Mesothelial cell of epicardium (in vitro differentiated cells): ENCODE data around the gene LIPT2. TPM values are rescaled to one million over a fixed set of nuclear protein-coding genes. Genes with fewer than 3 reads are reported as not detected.

Experiments
- DNase-seq, 2 experiments: peaks; one replicate each; pipeline ENCODE4 v3.0.0; 2021; ENCODE audit warnings: low spot score in 2 of 2; ENCODE audit not compliant: unreplicated experiment in 2 of 2
- H3K27ac Mint-ChIP-seq: 2 replicates; pipeline ENCODE4 v1.8.0; 2021; ENCODE audit warnings: mixed read lengths
- H3K27me3 Mint-ChIP-seq: 2 replicates; pipeline ENCODE4 v1.8.0; 2021; ENCODE audit warnings: low read depth, mixed read lengths
- H3K36me3 Mint-ChIP-seq: 2 replicates; pipeline ENCODE4 v1.8.0; 2021; ENCODE audit warnings: mixed read lengths
- H3K4me1 Mint-ChIP-seq: 2 replicates; pipeline ENCODE4 v1.8.0; 2021; ENCODE audit warnings: mixed read lengths
- H3K4me3 Mint-ChIP-seq: 2 replicates; pipeline ENCODE4 v1.8.0; 2021; ENCODE audit warnings: mild to moderate bottlenecking, moderate library complexity, mixed read lengths
- H3K9me3 Mint-ChIP-seq: 2 replicates; pipeline ENCODE4 v1.8.0; 2021; ENCODE audit warnings: mixed read lengths
- total RNA-seq: library from RNA; stranded (reverse); gene quantifications from 3 replicates; pipeline ENCODE4 v1.2.1, GENCODE V29; 2021
- TF ChIP-seq, protein P1 (sequence below): fragments of 200-600 bp; sonication (generic); IDR thresholded peaks from one replicate; pipeline ENCODE4 v1.5.0; 2021; ENCODE audit warnings: antibody characterized with exemption; ENCODE audit not compliant: unreplicated experiment

Gene LIPT2
- total RNA-seq, 1 donor from 2014 or later, result 8.7 TPM

DNA sequence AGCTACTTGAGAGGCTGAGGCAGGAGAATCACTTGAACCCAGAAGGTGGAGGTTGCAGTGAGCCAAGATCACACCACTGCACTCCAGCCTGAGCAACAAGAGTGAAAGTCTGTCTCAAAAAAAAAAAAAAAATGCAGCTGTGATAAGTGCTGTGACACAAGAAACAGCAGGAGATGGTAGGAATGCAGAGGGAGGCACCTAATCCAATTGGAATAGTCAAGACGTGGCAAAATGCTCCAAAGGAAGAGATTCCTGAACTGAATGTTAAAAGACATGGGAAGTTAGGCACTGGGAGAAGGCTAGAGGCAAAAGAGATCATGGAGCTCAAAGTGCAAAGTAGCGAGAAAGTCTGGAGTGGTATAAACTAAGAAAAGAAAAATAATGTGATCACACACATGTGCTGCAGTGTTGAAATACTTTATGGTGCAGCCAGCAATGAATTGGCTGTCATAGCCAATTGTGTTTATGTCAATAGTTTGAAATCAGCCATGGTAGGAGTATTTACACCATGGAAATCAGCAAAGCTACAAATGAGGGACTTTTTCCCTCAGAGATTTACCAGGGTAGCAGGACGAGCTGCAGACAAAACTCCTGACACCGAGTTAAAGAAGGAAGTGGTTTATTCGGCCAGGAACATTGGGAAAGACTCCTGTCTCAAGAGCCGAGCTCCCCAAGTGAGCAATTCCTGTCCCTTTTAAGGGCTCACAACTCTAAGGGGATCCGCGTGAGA lies 40.9 kb upstream of the LIPT2 start:
- TF ChIP-seq, protein P1, sequence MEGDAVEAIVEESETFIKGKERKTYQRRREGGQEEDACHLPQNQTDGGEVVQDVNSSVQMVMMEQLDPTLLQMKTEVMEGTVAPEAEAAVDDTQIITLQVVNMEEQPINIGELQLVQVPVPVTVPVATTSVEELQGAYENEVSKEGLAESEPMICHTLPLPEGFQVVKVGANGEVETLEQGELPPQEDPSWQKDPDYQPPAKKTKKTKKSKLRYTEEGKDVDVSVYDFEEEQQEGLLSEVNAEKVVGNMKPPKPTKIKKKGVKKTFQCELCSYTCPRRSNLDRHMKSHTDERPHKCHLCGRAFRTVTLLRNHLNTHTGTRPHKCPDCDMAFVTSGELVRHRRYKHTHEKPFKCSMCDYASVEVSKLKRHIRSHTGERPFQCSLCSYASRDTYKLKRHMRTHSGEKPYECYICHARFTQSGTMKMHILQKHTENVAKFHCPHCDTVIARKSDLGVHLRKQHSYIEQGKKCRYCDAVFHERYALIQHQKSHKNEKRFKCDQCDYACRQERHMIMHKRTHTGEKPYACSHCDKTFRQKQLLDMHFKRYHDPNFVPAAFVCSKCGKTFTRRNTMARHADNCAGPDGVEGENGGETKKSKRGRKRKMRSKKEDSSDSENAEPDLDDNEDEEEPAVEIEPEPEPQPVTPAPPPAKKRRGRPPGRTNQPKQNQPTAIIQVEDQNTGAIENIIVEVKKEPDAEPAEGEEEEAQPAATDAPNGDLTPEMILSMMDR, result no peak
- no peaks in the 10 kb centered on the region for H3K27me3 Mint-ChIP-seq
- H3K4me1 Mint-ChIP-seq, result peaks cover 19% of the 10 kb centered on the region
- no peak overlapping the region for H3K4me3 Mint-ChIP-seq
- no peak for DNase-seq
- peaks cover 22% of the 10 kb centered on the region for H3K9me3 Mint-ChIP-seq
- peaks cover 10% of the 10 kb centered on the region for H3K36me3 Mint-ChIP-seq
- peak overlapping the region; percentile 55 for H3K27ac Mint-ChIP-seq

DNA sequence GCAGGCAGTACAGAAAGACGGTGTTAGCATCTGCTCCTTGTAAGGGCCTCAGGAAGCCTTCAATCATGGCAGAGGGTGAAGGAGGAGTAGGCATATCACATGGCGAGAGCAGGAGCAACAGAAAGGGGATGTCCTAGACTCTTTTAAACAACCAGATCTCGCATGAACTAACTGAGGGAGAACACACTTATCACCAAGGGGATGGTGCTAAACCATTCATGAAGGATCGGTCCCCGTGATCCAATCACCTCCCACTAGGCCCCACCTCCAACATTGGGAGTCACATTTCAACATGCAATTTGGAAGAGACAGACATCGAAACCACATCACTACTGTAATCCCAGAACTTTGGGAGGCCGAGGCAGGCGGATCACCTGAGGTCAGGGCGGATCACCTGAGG lies 39.9 kb upstream of the LIPT2 start:
- peaks cover 18% of the 10 kb centered on the region for H3K9me3 Mint-ChIP-seq
- peak overlapping the region; percentile 67 for H3K27ac Mint-ChIP-seq
- H3K36me3 Mint-ChIP-seq, result peaks cover 10% of the 10 kb centered on the region
- DNase-seq, result no peak
- no peak overlapping the region for H3K4me3 Mint-ChIP-seq
- peaks cover 19% of the 10 kb centered on the region for H3K4me1 Mint-ChIP-seq
- TF ChIP-seq, protein P1, result no peak
- no peaks in the 10 kb centered on the region for H3K27me3 Mint-ChIP-seq

DNA sequence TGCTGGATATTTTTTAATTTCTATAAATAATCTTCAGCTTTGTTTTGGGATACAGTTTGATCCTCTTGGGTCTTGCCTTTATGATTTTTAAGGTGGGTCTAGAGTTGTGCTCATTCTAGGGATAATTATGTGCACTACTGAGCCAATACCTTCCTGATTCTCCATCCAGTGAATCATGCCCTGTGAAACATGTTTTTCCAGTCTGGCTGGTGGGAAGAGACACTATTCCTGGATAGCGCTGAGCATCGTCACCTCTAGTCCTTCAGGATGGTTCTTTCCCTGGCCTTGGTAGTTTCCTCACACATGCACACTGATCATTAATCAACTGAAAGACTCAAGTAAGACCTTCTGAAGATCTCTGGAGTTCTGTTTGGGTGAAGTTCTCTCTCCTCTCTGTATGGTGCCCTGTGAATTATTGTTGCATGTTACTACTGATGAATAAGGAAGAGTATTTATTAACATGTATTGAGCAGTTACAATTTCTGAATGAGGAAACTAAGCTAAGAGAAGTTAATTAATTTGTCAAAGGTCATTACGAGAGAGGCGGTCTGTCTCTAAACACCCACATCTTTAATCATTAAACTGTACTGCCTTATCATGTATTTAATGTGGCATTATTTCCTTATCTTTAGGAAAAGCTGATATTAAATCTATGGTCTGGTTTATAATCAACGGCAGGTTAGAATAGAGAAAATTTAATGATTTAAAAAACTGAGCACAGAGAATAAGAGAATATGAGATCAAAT lies 39.1 kb upstream of the LIPT2 start:
- Mint-ChIP-seq H3K27ac (no peak overlapping the region), H3K4me3 (no peak overlapping the region), H3K27me3 (no peaks in the 10 kb centered on the region), H3K36me3 (peaks cover 5% of the 10 kb centered on the region), H3K4me1 (peaks cover 19% of the 10 kb centered on the region), H3K9me3 (peaks cover 11% of the 10 kb centered on the region)
- TF ChIP-seq, protein P1, result no peak
- DNase-seq, result no peak

DNA sequence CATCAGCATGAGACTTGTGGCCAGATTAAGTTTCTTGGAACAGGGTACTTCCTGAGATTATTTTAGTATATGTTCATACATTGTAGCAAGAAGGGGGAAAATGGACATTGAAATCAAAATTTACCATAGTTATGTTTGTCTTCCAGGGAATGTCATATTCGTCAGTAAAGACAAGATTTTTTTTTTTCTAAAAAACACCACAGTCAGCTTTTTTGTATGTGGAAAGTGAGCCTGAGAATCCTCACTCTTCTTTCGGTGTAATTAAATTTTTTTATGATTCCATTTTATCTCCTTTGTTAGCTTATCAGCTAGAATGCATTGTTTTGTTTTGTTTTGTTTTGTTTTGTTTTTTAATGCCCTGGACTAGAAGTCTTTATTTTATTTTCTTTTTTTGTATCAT lies 31.5 kb upstream of the LIPT2 start:
- TF ChIP-seq, protein P1, result no peak
- no peaks in the 10 kb centered on the region for H3K27me3 Mint-ChIP-seq
- no peak for DNase-seq
- H3K9me3 Mint-ChIP-seq, result no peaks in the 10 kb centered on the region
- no peaks in the 10 kb centered on the region for H3K36me3 Mint-ChIP-seq
- no peak overlapping the region for H3K4me3 Mint-ChIP-seq
- no peak overlapping the region for H3K27ac Mint-ChIP-seq
- no peaks in the 10 kb centered on the region for H3K4me1 Mint-ChIP-seq

DNA sequence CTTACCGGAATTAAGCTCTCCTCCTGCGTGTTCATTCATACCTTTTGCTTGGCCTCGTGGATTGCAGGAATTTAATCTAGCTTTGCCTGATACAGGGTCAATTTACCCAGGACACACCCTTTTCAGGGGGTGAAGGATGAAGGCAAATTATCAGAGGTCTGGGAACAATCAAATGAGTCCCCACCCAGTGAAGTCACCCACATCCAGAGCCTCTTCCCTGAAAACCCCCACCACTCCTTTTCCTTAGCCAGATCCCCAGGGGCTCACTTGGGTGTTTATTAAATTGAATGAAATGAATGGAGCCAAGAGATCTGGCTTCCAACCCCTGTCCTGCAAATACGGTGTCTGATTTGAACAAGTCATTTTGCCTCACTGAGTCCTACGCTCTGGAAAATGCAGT lies 31.0 kb upstream of the LIPT2 start:
- Mint-ChIP-seq H3K4me1 (no peaks in the 10 kb centered on the region), H3K27me3 (no peaks in the 10 kb centered on the region), H3K27ac (no peak overlapping the region)

More for the DNA sequence above, 31.0 kb upstream of the LIPT2 start:
- Mint-ChIP-seq H3K4me3 (no peak overlapping the region), H3K9me3 (no peaks in the 10 kb centered on the region), H3K36me3 (no peaks in the 10 kb centered on the region)
- DNase-seq, result no peak
- TF ChIP-seq, protein P1, result no peak
